ENCODE measurements around the gene GAK.
"Not testable (repeated sequence)": the region's sequence is repeated elsewhere in the genome, so short reads cannot be mapped to it uniquely, and the experiment has no call there.

GAK gene

GRCh38 chr4:815464-816146, 116.5 kb downstream of the GAK start:
- no peak for DNase-seq (ENCODE audit: low read depth)

GRCh38 chr4:814312-814850, 117.7 kb downstream of the GAK start:
- no peak for DNase-seq (ENCODE audit: low read depth)

- no peak for DNase-seq (ENCODE audit: low read depth)
These were observed 118.2 kb downstream of the GAK start for GRCh38 chr4:813900-814299.

GRCh38 chr4:808860-809570, 123.1 kb downstream of the GAK start:
- DNase-seq (ENCODE audit: low read depth) = no peak

GRCh38 chr4:807792-808191, 124.3 kb downstream of the GAK start:
- DNase-seq (ENCODE audit: low read depth) = no peak

- not testable (repeated sequence) for DNase-seq (ENCODE audit: low read depth)
These were observed 125.1 kb downstream of the GAK start for GRCh38 chr4:806979-807378.

- DNase-seq (ENCODE audit: low read depth) = no peak
These were observed 127.3 kb downstream of the GAK start for GRCh38 chr4:804804-805203.

GRCh38 chr4:803884-804283, 128.2 kb downstream of the GAK start:
- no peak for DNase-seq (ENCODE audit: low read depth)

GRCh38 chr4:801436-802124, 130.5 kb downstream of the GAK start:
- no peak for DNase-seq (ENCODE audit: low read depth)
